CD4-positive, alpha-beta T cell treated with Interleukin-17A for 4 hours (primary cell): ENCODE data around the gene ELAC1.
A peak's percentile ranks its signal among the peaks of the same experiment; 100 is the strongest.

ENCODE experiments used
- DNase-seq: peaks from one replicate; pipeline ENCODE4 v3.0.0-alpha.2; 2020; ENCODE audit warnings: mixed read lengths

ELAC1 gene

GRCh38 chr18:51021226-51021965 is 53.6 kb downstream of the ELAC1 start:
- no peak for DNase-seq

- no peak for DNase-seq
These were observed 57.7 kb downstream of the ELAC1 start for GRCh38 chr18:51025512-51025911.

- DNase-seq = no peak
These were observed 60.5 kb downstream of the ELAC1 start for GRCh38 chr18:51028201-51028805.

GRCh38 chr18:51029378-51029693 is 61.5 kb downstream of the ELAC1 start:
- DNase-seq = no peak

- peak; percentile 99 for DNase-seq
These were observed 62.1 kb downstream of the ELAC1 start, which contains the start of gene SMAD4 for GRCh38 chr18:51029694-51030536. Gene SMAD4 (plus strand): TSS chr18:51030213. CDS start chr18:51047047, 16,834 bp downstream.

GRCh38 chr18:51030537-51031258 is 62.9 kb downstream of the ELAC1 start:
- DNase-seq = peak; percentile 80

GRCh38 chr18:51032193-51032592 is 64.4 kb downstream of the ELAC1 start:
- no peak for DNase-seq

- DNase-seq = no peak
These were observed 69.4 kb downstream of the ELAC1 start for GRCh38 chr18:51037230-51037629.
